ENCODE data around the gene STX8.

STX8 gene

DNA sequence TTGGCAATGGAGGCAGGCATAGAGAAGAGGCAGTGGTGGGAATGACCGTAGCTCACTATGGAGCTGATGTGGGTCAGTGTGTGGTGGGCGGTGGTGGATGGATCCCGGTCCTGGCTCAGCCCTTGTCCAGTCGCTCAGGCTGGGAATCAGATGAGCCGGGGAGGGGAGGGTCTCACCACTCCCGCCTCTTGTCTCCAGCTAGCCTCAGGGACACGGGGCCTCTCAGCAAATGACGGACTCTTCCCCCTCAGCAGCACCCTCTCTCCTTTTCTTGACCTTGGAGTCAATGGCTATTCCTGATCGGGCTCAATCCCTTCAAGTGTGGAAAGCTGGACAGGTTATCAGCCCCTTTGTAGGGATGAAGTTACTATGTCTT lies 345.8 kb downstream of the STX8 start (continued):
- no peak for TF ChIP-seq ZNF350 (tag by site-specific recombination; IDR thresholded peaks at IDR 0.05)
- TF ChIP-seq ZNF248 (tag by site-specific recombination; IDR thresholded peaks at IDR 0.05) = no peak
- no peak for TF ChIP-seq ZNF391 (tag by site-specific recombination; IDR thresholded peaks at IDR 0.05; ENCODE audit: borderline replicate concordance, low read depth)

DNA sequence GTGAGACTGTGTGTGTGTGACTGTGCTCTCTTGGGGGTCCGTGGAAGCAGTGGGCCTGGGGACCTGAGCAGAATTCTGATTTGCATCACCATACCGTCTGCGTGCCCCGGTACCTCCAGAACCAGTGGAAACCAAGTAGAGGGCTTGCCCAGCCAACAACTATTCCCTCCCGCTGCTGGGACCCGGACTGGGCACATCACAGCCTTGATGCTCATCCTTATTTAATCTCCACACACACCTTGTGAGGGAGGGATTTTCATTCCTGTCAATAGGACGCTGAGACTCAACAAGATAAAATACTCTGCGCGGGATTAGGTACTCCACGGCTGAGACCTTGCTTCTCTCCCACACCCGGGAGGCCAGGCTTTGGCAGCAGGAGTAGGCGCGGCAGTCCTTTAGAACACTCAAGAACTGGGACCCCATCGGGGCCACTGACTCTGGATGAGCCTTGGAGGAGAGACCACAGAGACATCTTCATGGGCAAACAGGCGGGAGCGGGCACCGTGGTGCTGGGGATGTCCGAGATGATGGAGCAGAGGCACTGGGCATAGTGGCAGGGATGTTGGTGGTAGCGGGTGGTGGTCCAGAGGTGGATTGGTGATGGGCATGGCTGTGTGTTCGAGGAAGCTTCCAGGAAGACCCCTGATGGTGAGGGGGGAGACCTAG lies 346.3 kb downstream of the STX8 start:
- no peaks in the 10 kb centered on the region for H3K9me3 ChIP-seq (ENCODE audit: control insufficient read depth, insufficient read depth, low read depth, low read length)
- H3K4me1 ChIP-seq (ENCODE audit: control insufficient read depth, insufficient read depth, low read length) = no peaks in the 10 kb centered on the region
- ChIA-PET POLR2A (no interaction called here), CTCF (interaction anchor here (0.6 kb wide), 1 partner anchor 433 kb away, joined by 3 read pairs; no protein-coding TSS in a partner anchor)
- TF ChIP-seq RBAK (tag by site-specific recombination; IDR thresholded peaks at IDR 0.05) (no peak), ZNF433 (tag by site-specific recombination; IDR thresholded peaks at IDR 0.05; ENCODE audit: low read depth) (no peak), ZNF623 (tag by site-specific recombination; IDR thresholded peaks at IDR 0.05) (no peak), SP3 (tag by site-specific recombination; IDR thresholded peaks at IDR 0.05) (no peak), ZFP3 (tag by site-specific recombination; IDR thresholded peaks at IDR 0.05; ENCODE audit: low read depth) (no peak), ZNF792 (tag by site-specific recombination; IDR thresholded peaks at IDR 0.05) (no peak), ZNF354C (tag by site-specific recombination; IDR thresholded peaks at IDR 0.05; ENCODE audit: borderline replicate concordance, low read depth) (no peak), ZNF214 (tag by site-specific recombination; IDR thresholded peaks at IDR 0.05; ENCODE audit: borderline replicate concordance) (no peak), ZNF544 (tag by site-specific recombination; IDR thresholded peaks at IDR 0.05) (no peak)
- TF ChIP-seq, protein P1, sequence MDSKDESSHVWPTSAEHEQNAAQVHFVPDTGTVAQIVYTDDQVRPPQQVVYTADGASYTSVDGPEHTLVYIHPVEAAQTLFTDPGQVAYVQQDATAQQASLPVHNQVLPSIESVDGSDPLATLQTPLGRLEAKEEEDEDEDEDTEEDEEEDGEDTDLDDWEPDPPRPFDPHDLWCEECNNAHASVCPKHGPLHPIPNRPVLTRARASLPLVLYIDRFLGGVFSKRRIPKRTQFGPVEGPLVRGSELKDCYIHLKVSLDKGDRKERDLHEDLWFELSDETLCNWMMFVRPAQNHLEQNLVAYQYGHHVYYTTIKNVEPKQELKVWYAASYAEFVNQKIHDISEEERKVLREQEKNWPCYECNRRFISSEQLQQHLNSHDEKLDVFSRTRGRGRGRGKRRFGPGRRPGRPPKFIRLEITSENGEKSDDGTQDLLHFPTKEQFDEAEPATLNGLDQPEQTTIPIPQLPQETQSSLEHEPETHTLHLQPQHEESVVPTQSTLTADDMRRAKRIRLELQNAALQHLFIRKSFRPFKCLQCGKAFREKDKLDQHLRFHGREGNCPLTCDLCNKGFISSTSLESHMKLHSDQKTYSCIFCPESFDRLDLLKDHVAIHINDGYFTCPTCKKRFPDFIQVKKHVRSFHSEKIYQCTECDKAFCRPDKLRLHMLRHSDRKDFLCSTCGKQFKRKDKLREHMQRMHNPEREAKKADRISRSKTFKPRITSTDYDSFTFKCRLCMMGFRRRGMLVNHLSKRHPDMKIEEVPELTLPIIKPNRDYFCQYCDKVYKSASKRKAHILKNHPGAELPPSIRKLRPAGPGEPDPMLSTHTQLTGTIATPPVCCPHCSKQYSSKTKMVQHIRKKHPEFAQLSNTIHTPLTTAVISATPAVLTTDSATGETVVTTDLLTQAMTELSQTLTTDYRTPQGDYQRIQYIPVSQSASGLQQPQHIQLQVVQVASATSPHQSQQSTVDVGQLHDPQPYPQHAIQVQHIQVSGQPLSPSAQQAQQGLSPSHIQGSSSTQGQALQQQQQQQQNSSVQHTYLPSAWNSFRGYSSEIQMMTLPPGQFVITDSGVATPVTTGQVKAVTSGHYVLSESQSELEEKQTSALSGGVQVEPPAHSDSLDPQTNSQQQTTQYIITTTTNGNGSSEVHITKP (tag by site-specific recombination; IDR thresholded peaks at IDR 0.05) = no peak
- TF ChIP-seq, protein P2, sequence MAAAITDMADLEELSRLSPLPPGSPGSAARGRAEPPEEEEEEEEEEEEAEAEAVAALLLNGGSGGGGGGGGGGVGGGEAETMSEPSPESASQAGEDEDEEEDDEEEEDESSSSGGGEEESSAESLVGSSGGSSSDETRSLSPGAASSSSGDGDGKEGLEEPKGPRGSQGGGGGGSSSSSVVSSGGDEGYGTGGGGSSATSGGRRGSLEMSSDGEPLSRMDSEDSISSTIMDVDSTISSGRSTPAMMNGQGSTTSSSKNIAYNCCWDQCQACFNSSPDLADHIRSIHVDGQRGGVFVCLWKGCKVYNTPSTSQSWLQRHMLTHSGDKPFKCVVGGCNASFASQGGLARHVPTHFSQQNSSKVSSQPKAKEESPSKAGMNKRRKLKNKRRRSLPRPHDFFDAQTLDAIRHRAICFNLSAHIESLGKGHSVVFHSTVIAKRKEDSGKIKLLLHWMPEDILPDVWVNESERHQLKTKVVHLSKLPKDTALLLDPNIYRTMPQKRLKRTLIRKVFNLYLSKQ (tag by site-specific recombination; IDR thresholded peaks at IDR 0.05; ENCODE audit: borderline replicate concordance) = no peak
- peaks cover 8 to 16% of the 10 kb centered on the region in 2 experiments; a peak in 2 of 3 replicates for H3K36me3 ChIP-seq (ENCODE audit: control insufficient read depth in 2 of 2, insufficient read depth in 1 of 2, low read length in 2 of 2)
- no peak overlapping the region for H3K4me3 ChIP-seq (ENCODE audit: low read depth, low read length)
- H3K27ac ChIP-seq (ENCODE audit: extremely low read depth, low read depth, low read length) = no peak overlapping the region

DNA sequence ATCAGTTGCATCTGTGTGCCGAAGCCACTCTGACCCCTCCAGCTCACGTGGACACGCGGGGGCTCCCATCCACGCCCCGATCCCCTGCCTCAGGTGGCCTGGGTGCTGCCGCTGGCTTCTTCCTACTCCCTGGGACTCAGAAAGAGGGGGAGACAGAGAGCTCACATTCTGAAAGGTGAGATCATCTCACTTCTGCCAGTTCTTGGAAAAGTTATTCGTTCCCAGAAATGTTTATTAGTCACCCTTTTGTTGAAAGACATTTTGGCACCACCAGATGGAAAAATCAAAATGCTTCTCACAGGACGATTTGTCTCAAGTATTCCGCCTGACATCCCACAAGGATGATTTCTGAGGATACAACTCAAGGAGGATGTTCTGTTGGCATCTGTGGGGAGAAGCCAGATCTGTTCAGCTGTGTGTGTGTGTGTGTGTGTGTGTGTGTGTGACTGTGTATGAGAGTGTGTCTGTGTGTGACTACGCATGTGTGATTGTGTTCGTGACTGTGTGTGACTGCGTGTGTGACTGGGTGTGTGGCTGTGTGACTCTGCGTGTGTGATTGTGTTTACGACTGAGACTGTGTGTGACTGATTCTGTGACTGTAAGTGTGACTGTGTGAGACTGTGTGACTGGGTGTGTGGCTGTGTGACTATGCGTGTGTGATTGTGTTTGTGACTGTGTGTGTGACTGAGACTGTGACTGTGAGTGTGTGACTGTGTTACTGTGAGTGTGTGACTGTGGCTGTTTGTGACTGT lies 347.0 kb downstream of the STX8 start:
- H3K36me3 ChIP-seq (ENCODE audit: control insufficient read depth in 2 of 2, insufficient read depth in 1 of 2, low read length in 2 of 2) = peaks cover 8 to 16% of the 10 kb centered on the region in 2 experiments; a peak in 2 of 3 replicates
- H3K4me1 ChIP-seq (ENCODE audit: control insufficient read depth, insufficient read depth, low read length) = no peaks in the 10 kb centered on the region
- no peak overlapping the region for H3K27ac ChIP-seq (ENCODE audit: extremely low read depth, low read depth, low read length)
- POLR2A ChIA-PET = no interaction called here
- H3K9me3 ChIP-seq (ENCODE audit: control insufficient read depth, insufficient read depth, low read depth, low read length) = no peaks in the 10 kb centered on the region
- TF ChIP-seq, protein P3, sequence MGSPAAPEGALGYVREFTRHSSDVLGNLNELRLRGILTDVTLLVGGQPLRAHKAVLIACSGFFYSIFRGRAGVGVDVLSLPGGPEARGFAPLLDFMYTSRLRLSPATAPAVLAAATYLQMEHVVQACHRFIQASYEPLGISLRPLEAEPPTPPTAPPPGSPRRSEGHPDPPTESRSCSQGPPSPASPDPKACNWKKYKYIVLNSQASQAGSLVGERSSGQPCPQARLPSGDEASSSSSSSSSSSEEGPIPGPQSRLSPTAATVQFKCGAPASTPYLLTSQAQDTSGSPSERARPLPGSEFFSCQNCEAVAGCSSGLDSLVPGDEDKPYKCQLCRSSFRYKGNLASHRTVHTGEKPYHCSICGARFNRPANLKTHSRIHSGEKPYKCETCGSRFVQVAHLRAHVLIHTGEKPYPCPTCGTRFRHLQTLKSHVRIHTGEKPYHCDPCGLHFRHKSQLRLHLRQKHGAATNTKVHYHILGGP (tag by site-specific recombination; IDR thresholded peaks at IDR 0.05) = 0 out of 2 replicates have a peak, but pooled peaks have one; percentile 35
- TF ChIP-seq ZBTB7A (tag by site-specific recombination; IDR thresholded peaks at IDR 0.05; ENCODE audit: low read depth) = no peak
- TF ChIP-seq, protein P4, sequence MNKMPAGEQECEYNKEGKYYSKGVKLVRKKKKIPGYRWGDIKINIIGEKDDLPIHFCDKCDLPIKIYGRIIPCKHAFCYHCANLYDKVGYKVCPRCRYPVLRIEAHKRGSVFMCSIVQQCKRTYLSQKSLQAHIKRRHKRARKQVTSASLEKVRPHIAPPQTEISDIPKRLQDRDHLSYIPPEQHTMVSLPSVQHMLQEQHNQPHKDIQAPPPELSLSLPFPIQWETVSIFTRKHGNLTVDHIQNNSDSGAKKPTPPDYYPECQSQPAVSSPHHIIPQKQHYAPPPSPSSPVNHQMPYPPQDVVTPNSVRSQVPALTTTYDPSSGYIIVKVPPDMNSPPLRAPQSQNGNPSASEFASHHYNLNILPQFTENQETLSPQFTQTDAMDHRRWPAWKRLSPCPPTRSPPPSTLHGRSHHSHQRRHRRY (tag by site-specific recombination; IDR thresholded peaks at IDR 0.05) = no peak
- CTCF ChIA-PET = interaction anchor here (0.6 kb wide), 1 partner anchor 434 kb away, joined by 3 read pairs; no protein-coding TSS in a partner anchor
- H3K4me3 ChIP-seq (ENCODE audit: low read depth, low read length) = no peak overlapping the region

Data from HEK293 (cell line).